Measurements from ENCODE around the gene MFAP3L. TPM values are rescaled to one million over a fixed set of nuclear protein-coding genes. Genes with fewer than 3 reads are reported as not detected.

Gene MFAP3L
- total and polyA plus RNA-seq, 2 donors (not counting 3 experiments of a cell fraction or from before 2014, with no cell fraction given), result 0.22 to 0.23 TPM

DNA sequence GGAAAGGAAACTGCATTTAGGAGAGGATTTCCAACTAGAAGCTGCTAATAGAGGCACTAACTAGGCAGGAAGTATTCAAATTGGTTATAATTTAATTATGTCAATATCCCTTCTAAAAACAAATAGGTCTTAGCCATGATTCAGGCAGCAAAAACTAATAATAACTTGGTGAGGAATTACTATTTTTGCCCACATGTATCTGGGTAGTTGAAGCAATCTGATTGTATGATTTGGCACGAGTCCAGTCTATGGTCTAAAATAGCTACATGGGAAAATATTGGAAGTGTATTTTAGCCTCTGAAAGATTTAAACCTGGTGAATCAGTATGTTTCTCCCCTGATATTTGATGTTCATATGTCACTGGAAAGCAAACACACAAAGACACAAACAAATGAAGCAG, 62.2 kb downstream of the MFAP3L start:
- POLR2A ChIA-PET, result no interaction called here
- DNase-seq (ENCODE audit: low read depth, low spot score) (no peak), FAIRE-seq (no peak)
- intact Hi-C loops (cut with micrococcal nuclease) (no loop called here), dilution Hi-C loops (cut with MboI; ENCODE audit: extremely low pct_ligation_motif_present, low sequenced_read_pairs) (no loop called here)
- H3K27ac ChIP-seq (ENCODE audit: insufficient read depth, low read depth, low read length), result no peak overlapping the region
- no peaks in the 10 kb centered on the region for H3K27me3 ChIP-seq (ENCODE audit: control insufficient read depth in 2 of 2, insufficient read depth in 2 of 2, low read length in 2 of 2)
- H3K4me1 ChIP-seq (ENCODE audit: control insufficient read depth, extremely low read depth, insufficient read depth, low read length), result no peaks in the 10 kb centered on the region
- H4K20me1 ChIP-seq (replicated peaks; ENCODE audit: control insufficient read depth, extremely low read depth, insufficient read depth, low read length), result no peaks in the 10 kb centered on the region
- H3K36me3 ChIP-seq (ENCODE audit: control insufficient read depth in 2 of 2, extremely low read depth in 1 of 2, insufficient read depth in 2 of 2, low read length in 2 of 2), result no peaks in the 10 kb centered on the region
- no peak overlapping the region for H2AFZ ChIP-seq (ENCODE audit: low read depth, low read length)
- TF ChIP-seq JUN (IDR thresholded peaks at IDR 0.05; ENCODE audit: borderline replicate concordance, insufficient read depth, insufficient read length, low read depth) (no peak), POLR2A (IDR thresholded peaks at IDR 0.05; ENCODE audit: low read depth, low read length) (no peak), GATA2 (IDR thresholded peaks at IDR 0.05; ENCODE audit: insufficient read depth, insufficient read length, low read depth, low read length) (no peak), MYC (IDR thresholded peaks at IDR 0.05; ENCODE audit: low read depth, low read length) (no peak), EZH2 (IDR thresholded peaks at IDR 0.05; ENCODE audit: borderline replicate concordance, low read depth, low read length, severe bottlenecking) (no peak), POLR2AphosphoS5 (IDR thresholded peaks at IDR 0.05; ENCODE audit: insufficient read depth, low read depth, low read length) (no peak), FOS (IDR thresholded peaks at IDR 0.05; ENCODE audit: borderline replicate concordance, insufficient read depth, low read length) (no peak), CTCF (IDR thresholded peaks at IDR 0.05; ENCODE audit: extremely low read depth in 1 of 2, insufficient read depth in 1 of 2, low read depth in 1 of 2, low read length in 2 of 2) (no peak)
- TF ChIP-seq, protein P1, sequence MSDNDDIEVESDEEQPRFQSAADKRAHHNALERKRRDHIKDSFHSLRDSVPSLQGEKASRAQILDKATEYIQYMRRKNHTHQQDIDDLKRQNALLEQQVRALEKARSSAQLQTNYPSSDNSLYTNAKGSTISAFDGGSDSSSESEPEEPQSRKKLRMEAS (IDR thresholded peaks at IDR 0.05; ENCODE audit: insufficient read depth, insufficient read length), result no peak
- BruUV-seq (replicated peaks), result no TSS peak
- H3K9me1 ChIP-seq (replicated peaks; ENCODE audit: control insufficient read depth, extremely low read depth, insufficient read depth, low read length), result no peaks in the 10 kb centered on the region
- no peak overlapping the region for H3K4me3 ChIP-seq (replicated peaks in 1 of 3; ENCODE audit: insufficient read depth in 1 of 3, low read depth in 1 of 3, low read length in 3 of 3)
- H3K9ac ChIP-seq (replicated peaks; ENCODE audit: extremely low read depth, insufficient read depth, low read length), result no peak overlapping the region
- CTCF ChIA-PET, result interaction anchor here (0.7 kb wide), 1 partner anchor 153 kb away, joined by 3 read pairs; no protein-coding TSS in a partner anchor
- no peaks in the 10 kb centered on the region for H3K79me2 ChIP-seq (ENCODE audit: control insufficient read depth, insufficient read depth, low read length)
- H3K4me2 ChIP-seq (ENCODE audit: insufficient read depth, low read length), result no peak overlapping the region
- no peaks in the 10 kb centered on the region for H3K9me3 ChIP-seq (replicated peaks; ENCODE audit: control insufficient read depth, insufficient read depth, low read length)

Data from endothelial cell of umbilical vein (primary cell).